ENCODE results near the gene OLFML1. TPM values are rescaled to one million over a fixed set of nuclear protein-coding genes. Genes with fewer than 3 reads are reported as not detected.

OLFML1 gene
- total RNA-seq, 1 experiment from 2014 or later, result not detected

GRCh38 chr11:7520981-7521487, 35.7 kb downstream of the OLFML1 start:
- Mint-ChIP-seq H3K27me3 (ENCODE audit: unreplicated experiment) (peaks cover 63% of the 10 kb centered on the region), H3K9me3 (ENCODE audit: low read depth, unreplicated experiment) (peaks cover 3% of the 10 kb centered on the region), H3K27ac (ENCODE audit: unreplicated experiment) (no peak overlapping the region), H3K4me1 (ENCODE audit: low read depth, unreplicated experiment) (no peaks in the 10 kb centered on the region), H3K4me3 (ENCODE audit: low read depth, unreplicated experiment) (no peak overlapping the region), H3K36me3 (ENCODE audit: insufficient read depth, unreplicated experiment) (no peaks in the 10 kb centered on the region)
- CTCF ChIA-PET, result interaction anchor here (0.6 to 0.9 kb wide), 2 partner anchors 18 to 169 kb away, joined by 3 to 5 read pairs; no protein-coding TSS in a partner anchor
- no peak for DNase-seq
- no TSS peak for BruUV-seq (replicated peaks)
- intact Hi-C loops (cut with micrococcal nuclease; ENCODE audit: unreplicated experiment), result no loop called here
- no peak for TF ChIP-seq CTCF (IDR thresholded peaks at IDR 0.05; ENCODE audit: unreplicated experiment)

- Mint-ChIP-seq H3K27me3 (ENCODE audit: unreplicated experiment) (peaks cover 59% of the 10 kb centered on the region), H3K9me3 (ENCODE audit: low read depth, unreplicated experiment) (peaks cover 3% of the 10 kb centered on the region), H3K4me1 (ENCODE audit: low read depth, unreplicated experiment) (no peaks in the 10 kb centered on the region), H3K27ac (ENCODE audit: unreplicated experiment) (no peak overlapping the region), H3K36me3 (ENCODE audit: insufficient read depth, unreplicated experiment) (no peaks in the 10 kb centered on the region), H3K4me3 (ENCODE audit: low read depth, unreplicated experiment) (no peak overlapping the region)
- intact Hi-C loops (cut with micrococcal nuclease; ENCODE audit: unreplicated experiment), result no loop called here
- TF ChIP-seq CTCF (IDR thresholded peaks at IDR 0.05; ENCODE audit: unreplicated experiment), result no peak
- no TSS peak for BruUV-seq (replicated peaks)
- DNase-seq, result no peak
- CTCF ChIA-PET, result no interaction called here
Observed at GRCh38 chr11:7522121-7522520, 36.8 kb downstream of the OLFML1 start.

- DNase-seq, result no peak
- H3K36me3 Mint-ChIP-seq (ENCODE audit: insufficient read depth, unreplicated experiment), result no peaks in the 10 kb centered on the region
- no TSS peak for BruUV-seq (replicated peaks)
Observed at GRCh38 chr11:7522546-7522945, 37.2 kb downstream of the OLFML1 start.

GRCh38 chr11:7523416-7524210, 38.3 kb downstream of the OLFML1 start:
- Mint-ChIP-seq H3K27me3 (ENCODE audit: unreplicated experiment) (peaks cover 50% of the 10 kb centered on the region), H3K27ac (ENCODE audit: unreplicated experiment) (no peak overlapping the region), H3K4me1 (ENCODE audit: low read depth, unreplicated experiment) (no peaks in the 10 kb centered on the region), H3K36me3 (ENCODE audit: insufficient read depth, unreplicated experiment) (no peaks in the 10 kb centered on the region), H3K4me3 (ENCODE audit: low read depth, unreplicated experiment) (no peak overlapping the region), H3K9me3 (ENCODE audit: low read depth, unreplicated experiment) (peaks cover under 1% of the 10 kb centered on the region)
- no peak for DNase-seq
- CTCF ChIA-PET, result no interaction called here
- intact Hi-C loops (cut with micrococcal nuclease; ENCODE audit: unreplicated experiment), result no loop called here
- TF ChIP-seq CTCF (IDR thresholded peaks at IDR 0.05; ENCODE audit: unreplicated experiment), result no peak
- no TSS peak for BruUV-seq (replicated peaks)

More at GRCh38 chr11:7522546-7522945, 37.2 kb downstream of the OLFML1 start:
- CTCF ChIA-PET, result no interaction called here
- Mint-ChIP-seq H3K9me3 (ENCODE audit: low read depth, unreplicated experiment) (peaks cover 3% of the 10 kb centered on the region), H3K27me3 (ENCODE audit: unreplicated experiment) (peaks cover 59% of the 10 kb centered on the region), H3K4me3 (ENCODE audit: low read depth, unreplicated experiment) (no peak overlapping the region), H3K4me1 (ENCODE audit: low read depth, unreplicated experiment) (no peaks in the 10 kb centered on the region), H3K27ac (ENCODE audit: unreplicated experiment) (no peak overlapping the region)
- no peak for TF ChIP-seq CTCF (IDR thresholded peaks at IDR 0.05; ENCODE audit: unreplicated experiment)
- intact Hi-C loops (cut with micrococcal nuclease; ENCODE audit: unreplicated experiment), result no loop called here
